Chondrocyte (in vitro differentiated cells): ENCODE measurements around the gene CSPG4. TPM values are rescaled to one million over a fixed set of nuclear protein-coding genes. Genes with fewer than 3 reads are reported as not detected.
A peak's percentile ranks its signal among the peaks of the same experiment; 100 is the strongest.

Experiments
- DNase-seq: peaks from one replicate; pipeline ENCODE4 v3.0.0; 2021; ENCODE audit warnings: mixed read lengths, low spot score
- H3K27ac Mint-ChIP-seq: one replicate; pipeline ENCODE4 v1.8.0; 2021; ENCODE audit warnings: mild to moderate bottlenecking, moderate library complexity, mixed read lengths; ENCODE audit not compliant: unreplicated experiment
- H3K27me3 Mint-ChIP-seq: 2 replicates; pipeline ENCODE4 v1.8.0; 2021; ENCODE audit warnings: low read depth, mixed read lengths
- H3K36me3 Mint-ChIP-seq: 2 replicates; pipeline ENCODE4 v1.8.0; 2021; ENCODE audit warnings: low read depth, mixed read lengths
- H3K4me1 Mint-ChIP-seq: 2 replicates; pipeline ENCODE4 v1.8.0; 2021; ENCODE audit warnings: low read depth, mild to moderate bottlenecking, mixed read lengths
- H3K4me3 Mint-ChIP-seq: one replicate; pipeline ENCODE4 v1.8.0; 2021; ENCODE audit warnings: mild to moderate bottlenecking, moderate library complexity, mixed read lengths; ENCODE audit not compliant: unreplicated experiment
- H3K9me3 Mint-ChIP-seq: 2 replicates; pipeline ENCODE4 v1.8.0; 2021; ENCODE audit warnings: low read depth, mixed read lengths
- CTCF ChIP-seq: fragments of 200-600 bp; sonication (generic); IDR thresholded peaks from 2 replicates; pipeline ENCODE4 v1.5.0; 2021; ENCODE audit warnings: antibody characterized with exemption, mild to moderate bottlenecking, moderate library complexity
- total RNA-seq: library from RNA; stranded (reverse); gene quantifications from 3 replicates; pipeline ENCODE4 v1.2.1, GENCODE V29; 2021

The CSPG4 gene
- total RNA-seq, 1 donor from 2014 or later: 595 TPM

- peak; percentile 64 for DNase-seq
- Mint-ChIP-seq H3K4me1 (peaks cover 11% of the 10 kb centered on the region), H3K36me3 (no peaks in the 10 kb centered on the region), H3K4me3 (no peak overlapping the region), H3K27me3 (no peaks in the 10 kb centered on the region), H3K27ac (no peak overlapping the region), H3K9me3 (no peaks in the 10 kb centered on the region)
- TF ChIP-seq CTCF: no peak
Observed at GRCh38 chr15:75729326-75730069, 16.9 kb upstream of the CSPG4 start.

GRCh38 chr15:75727851-75728715 lies 15.4 kb upstream of the CSPG4 start:
- no peak overlapping the region for H3K4me3 Mint-ChIP-seq
- no peaks in the 10 kb centered on the region for H3K9me3 Mint-ChIP-seq
- no peaks in the 10 kb centered on the region for H3K36me3 Mint-ChIP-seq
- H3K27ac Mint-ChIP-seq: no peak overlapping the region
- DNase-seq: peak; percentile 84
- no peaks in the 10 kb centered on the region for H3K27me3 Mint-ChIP-seq
- TF ChIP-seq CTCF: peak; percentile 79
- H3K4me1 Mint-ChIP-seq: peaks cover 25% of the 10 kb centered on the region

- no peak overlapping the region for H3K4me3 Mint-ChIP-seq
Observed at GRCh38 chr15:75727031-75727531, 14.4 kb upstream of the CSPG4 start.

GRCh38 chr15:75725719-75726607 lies 13.3 kb upstream of the CSPG4 start:
- H3K36me3 Mint-ChIP-seq: no peaks in the 10 kb centered on the region
- no peak overlapping the region for H3K4me3 Mint-ChIP-seq
- DNase-seq: peak; percentile 54

More at GRCh38 chr15:75727031-75727531, 14.4 kb upstream of the CSPG4 start:
- no peaks in the 10 kb centered on the region for H3K27me3 Mint-ChIP-seq
- no peak overlapping the region for H3K27ac Mint-ChIP-seq
- no peaks in the 10 kb centered on the region for H3K36me3 Mint-ChIP-seq
- peak; percentile 88 for DNase-seq
- H3K4me1 Mint-ChIP-seq: peaks cover 21% of the 10 kb centered on the region
- no peaks in the 10 kb centered on the region for H3K9me3 Mint-ChIP-seq
- TF ChIP-seq CTCF: no peak

More at GRCh38 chr15:75725719-75726607, 13.3 kb upstream of the CSPG4 start:
- H3K27ac Mint-ChIP-seq: no peak overlapping the region
- H3K4me1 Mint-ChIP-seq: peaks cover 19% of the 10 kb centered on the region
- no peaks in the 10 kb centered on the region for H3K9me3 Mint-ChIP-seq
- no peaks in the 10 kb centered on the region for H3K27me3 Mint-ChIP-seq
- no peak for TF ChIP-seq CTCF
